PC-3 (cell line): ENCODE data around the gene ATN1.

ENCODE experiments used
- CTCF ChIP-seq: fragments of 300-600 bp; sonication (generic); conservative IDR thresholded peaks from 2 replicates; pipeline ENCODE4 v1.5.1; 2017; ENCODE audit warnings: antibody characterized with exemption, low read depth, mild to moderate bottlenecking, low read length
- EZH2 ChIP-seq: fragments of 300-600 bp; sonication (generic); IDR thresholded peaks from one replicate; pipeline ENCODE4 v1.6.1; 2017; ENCODE audit warnings: antibody characterized with exemption, mild to moderate bottlenecking, low read length; ENCODE audit not compliant: unreplicated experiment

GRCh38 chr12:6957151-6957701, 29.5 kb downstream of the ATN1 start:
- TF ChIP-seq CTCF (no peak), EZH2 (no peak)
